Measurements from ENCODE around the gene RAB36.
A peak's percentile ranks its signal among the peaks of the same experiment; 100 is the strongest.

Gene RAB36

GRCh38 chr22:23158516-23159290, 13.4 kb downstream of the RAB36 start:
- DNase-seq (ENCODE audit: low spot score): no peak

DNA sequence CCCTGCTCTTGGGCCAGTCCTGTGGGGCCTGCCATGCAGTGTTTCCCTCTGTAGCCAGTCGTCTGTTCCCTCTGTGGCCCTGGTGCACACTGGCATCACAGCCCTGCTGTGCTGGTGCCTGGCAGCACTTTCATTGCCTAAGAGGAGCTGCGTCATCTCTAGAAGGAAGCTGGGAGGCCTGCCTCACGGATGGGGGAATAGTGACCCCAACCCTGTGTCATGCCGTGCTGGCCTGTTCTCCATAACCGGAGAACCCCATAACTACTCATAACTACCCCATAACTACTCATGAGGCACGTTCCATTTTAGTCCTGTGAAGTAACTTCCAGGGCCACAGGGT, 14.0 kb downstream of the RAB36 start:
- no peak for DNase-seq (ENCODE audit: low spot score)

GRCh38 chr22:23161029-23161428, 15.8 kb downstream of the RAB36 start:
- DNase-seq (ENCODE audit: low spot score): no peak

- DNase-seq (ENCODE audit: low spot score): no peak
Measured at GRCh38 chr22:23161574-23161973, 16.3 kb downstream of the RAB36 start.

DNA sequence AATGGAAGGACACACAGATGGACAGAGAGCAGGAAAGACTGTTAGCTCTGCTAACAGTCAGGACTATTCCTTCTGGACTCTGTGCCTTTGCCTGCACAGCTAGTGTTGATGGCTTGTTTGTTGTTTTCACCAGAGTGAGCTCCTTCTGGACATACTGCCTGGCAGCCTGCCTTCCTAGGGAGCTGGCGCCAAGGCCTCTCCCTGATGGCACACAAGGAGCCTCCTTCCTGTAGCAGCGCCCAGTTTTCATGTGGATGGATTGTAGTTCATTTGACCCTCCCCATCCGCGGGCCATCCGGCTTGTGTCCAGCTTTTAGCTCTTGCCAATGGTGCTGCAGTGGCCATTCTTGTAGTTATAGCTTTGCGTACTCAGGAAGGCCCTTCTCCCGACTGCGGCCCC, 18.4 kb downstream of the RAB36 start:
- no peak for DNase-seq (ENCODE audit: low spot score)

GRCh38 chr22:23164091-23164490, 18.8 kb downstream of the RAB36 start:
- DNase-seq (ENCODE audit: low spot score): no peak

DNA sequence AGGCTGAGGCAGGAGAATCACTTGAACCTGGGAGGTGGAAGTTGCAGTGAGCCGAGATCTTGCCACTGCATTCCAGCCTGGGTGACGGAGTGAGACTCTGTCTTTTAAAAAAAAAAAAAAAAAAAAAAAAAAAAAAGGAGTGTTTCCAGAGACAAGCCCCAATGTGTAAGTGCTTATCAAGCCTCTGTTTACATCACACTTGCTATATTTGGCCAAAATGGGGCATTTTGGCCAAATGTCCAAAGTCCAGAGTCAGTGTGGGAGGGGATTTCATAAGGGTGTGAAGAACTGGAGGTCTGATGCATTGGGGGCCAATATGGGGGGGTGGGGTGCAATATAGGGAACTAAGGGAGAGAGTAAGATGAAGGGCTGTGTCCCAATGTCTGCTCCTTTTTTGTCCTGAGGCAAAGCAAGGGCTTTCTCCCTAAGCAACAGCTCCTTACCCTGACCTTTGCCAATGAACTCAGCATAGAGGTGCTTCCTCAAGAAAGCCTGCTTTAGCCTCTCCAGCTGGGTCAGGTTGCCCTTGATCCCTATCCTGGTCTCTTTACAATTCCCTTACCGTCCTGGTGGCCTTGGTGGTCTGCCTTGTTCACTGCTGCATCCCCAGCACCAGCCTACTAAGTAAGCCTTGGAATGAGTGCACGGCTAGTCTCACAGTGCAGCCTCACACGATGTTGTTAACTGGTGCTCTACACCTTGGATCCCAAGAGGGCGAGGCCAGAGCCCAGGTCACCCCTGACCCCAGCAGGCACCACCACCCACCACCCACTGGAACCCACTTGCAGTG, 21.0 kb downstream of the RAB36 start:
- no peak for DNase-seq (ENCODE audit: low spot score)

DNA sequence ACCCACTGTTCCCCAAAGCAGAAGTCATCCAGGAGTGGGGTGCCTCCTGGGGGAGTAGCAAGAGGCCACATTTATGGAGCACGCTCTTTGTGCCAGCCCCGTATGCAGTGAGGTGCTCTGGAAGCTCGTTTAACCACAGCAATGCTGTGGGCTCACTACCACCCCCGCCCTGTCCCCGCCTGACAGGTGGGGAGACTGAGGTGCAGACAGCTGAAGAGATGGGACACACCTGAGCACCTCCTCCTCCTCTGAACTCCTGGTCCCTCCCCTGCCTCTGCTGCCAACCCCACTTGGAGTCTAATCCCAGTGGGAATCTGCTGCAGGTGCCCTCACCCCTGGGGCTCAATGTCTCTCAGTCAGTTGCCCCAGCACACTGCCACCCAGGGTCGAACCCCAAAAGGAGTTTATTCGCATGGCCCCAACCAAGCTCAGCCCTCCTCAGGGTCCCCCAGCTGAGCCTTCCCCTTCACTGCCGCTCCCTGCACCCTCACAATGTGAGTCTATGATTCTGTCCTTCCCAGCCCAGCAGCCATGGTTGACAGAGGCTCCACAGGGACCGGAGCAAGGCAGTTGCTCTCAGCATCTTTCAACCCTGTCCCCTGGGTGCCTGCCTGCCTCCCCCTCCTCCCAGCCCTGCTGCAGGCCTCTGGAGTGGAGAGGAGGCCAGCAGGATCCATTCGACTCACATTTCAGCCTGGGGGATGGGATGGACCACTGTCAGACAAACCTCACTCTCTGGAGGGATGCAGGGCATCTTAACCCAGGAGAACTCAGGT, 21.8 kb downstream of the RAB36 start:
- DNase-seq (ENCODE audit: low spot score): no peak

DNA sequence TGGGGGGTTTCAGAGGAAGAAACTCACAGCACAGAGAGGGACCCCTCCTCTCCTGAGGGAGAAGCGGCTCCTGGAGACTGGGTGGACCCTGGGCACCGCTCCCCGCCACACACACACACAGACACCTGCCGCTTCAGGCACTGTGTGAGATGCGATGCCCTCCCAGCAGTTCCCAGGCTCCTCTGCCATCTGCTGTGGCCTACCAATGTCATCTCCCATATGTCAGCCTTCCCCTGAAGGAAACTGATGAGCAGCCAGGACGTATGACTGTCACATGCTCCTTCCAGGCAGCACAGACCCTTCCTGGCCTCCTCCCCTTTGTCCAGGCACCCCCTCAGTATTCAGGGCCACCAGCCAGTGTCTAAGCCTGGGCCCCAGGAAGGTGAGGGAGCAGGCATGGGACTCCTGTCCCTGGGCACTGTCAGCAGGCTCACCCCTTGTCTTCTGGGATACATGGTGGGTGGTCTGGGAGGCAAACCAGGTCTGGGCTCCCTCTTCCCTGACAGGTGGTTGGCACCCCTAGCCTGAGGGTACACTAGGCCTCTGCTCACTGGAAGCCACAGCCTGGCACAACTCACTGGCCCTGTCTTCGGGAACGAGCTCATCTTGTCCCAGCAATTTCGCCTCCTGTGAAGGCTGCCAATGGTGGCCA, 23.2 kb downstream of the RAB36 start:
- DNase-seq (ENCODE audit: low spot score): no peak

DNA sequence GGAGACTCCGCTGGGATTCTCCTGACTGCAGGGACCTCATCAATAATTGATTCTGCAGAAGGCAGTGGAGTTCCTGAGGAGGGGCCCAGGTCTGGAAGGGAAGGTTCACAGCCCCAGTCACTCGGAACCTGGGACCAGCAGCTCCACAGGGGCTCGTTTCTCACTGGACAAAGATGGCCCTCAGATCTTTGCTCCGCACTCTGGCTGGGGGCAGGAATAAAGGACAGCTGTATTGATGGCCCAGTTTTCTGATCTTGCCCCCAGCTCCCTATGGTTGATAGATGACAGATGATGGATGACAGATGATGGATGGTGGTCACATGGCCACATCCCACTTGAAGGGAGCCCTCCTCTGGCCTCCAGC, 23.7 kb downstream of the RAB36 start:
- DNase-seq (ENCODE audit: low spot score): no peak

GRCh38 chr22:23175817-23176644, 30.8 kb downstream of the RAB36 start:
- DNase-seq (ENCODE audit: low spot score): no peak

DNA sequence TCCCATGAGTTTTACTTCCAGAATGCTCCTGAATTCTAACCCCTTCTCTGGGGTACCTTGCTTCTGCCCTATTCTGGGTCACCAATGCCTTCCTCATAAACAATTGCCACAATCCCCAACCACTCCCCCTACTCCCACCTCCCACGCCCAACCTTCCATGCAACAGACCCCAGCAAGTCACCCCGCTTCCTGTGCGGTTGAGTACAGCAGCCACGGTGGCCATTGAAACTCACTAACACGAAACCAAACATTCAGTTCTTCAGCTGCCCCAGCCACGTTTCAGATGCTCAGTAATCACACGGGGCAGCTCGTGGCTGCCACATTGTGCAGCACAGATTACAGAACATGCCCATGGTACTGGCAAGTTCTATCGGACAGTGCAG, 31.4 kb downstream of the RAB36 start:
- DNase-seq (ENCODE audit: low spot score): no peak

DNA sequence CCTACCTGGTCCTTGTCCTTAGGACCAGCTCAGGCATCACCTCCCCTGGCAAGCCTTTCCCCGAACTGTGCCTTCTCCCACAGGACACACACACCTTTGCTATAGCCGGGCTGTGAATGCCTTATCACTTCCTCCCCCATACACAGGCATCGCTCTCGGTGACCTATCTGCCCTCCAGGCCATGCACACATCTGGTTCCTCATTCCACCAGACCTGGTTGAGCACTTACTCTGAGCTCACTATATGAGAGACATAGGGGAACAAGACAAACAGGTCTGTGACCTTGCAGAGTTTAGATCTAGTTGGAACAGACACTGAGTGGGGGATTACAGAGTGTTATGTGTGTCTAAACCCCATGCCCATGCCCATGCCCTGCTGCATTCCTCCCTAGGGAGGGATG, 31.9 kb downstream of the RAB36 start:
- DNase-seq (ENCODE audit: low spot score): no peak

- peak; percentile 89 for DNase-seq (ENCODE audit: low spot score)
Measured at GRCh38 chr22:23178512-23179254, 33.4 kb downstream of the RAB36 start.

- no peak for DNase-seq (ENCODE audit: low spot score)
Measured at GRCh38 chr22:23179381-23180299, 34.4 kb downstream of the RAB36 start.

DNA sequence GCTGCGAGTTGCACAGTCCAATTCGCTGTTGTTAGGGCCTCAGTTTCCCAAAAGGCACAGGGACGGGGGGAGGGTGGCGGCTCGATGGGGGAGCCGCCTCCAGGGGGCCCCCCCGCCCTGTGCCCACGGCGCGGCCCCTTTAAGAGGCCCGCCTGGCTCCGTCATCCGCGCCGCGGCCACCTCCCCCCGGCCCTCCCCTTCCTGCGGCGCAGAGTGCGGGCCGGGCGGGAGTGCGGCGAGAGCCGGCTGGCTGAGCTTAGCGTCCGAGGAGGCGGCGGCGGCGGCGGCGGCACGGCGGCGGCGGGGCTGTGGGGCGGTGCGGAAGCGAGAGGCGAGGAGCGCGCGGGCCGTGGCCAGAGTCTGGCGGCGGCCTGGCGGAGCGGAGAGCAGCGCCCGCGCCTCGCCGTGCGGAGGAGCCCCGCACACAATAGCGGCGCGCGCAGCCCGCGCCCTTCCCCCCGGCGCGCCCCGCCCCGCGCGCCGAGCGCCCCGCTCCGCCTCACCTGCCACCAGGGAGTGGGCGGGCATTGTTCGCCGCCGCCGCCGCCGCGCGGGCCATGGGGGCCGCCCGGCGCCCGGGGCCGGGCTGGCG, 35.1 kb downstream of the RAB36 start, which contains the start of gene BCR:
Gene BCR (plus strand): TSS at position 209 of the 592 bp plus-strand sequence. CDS start 452 bp downstream, outside the sequence.
- DNase-seq (ENCODE audit: low spot score): peak; percentile 91

- DNase-seq (ENCODE audit: low spot score): peak; percentile 60
Measured at GRCh38 chr22:23180893-23181720, 35.8 kb downstream of the RAB36 start.

DNA sequence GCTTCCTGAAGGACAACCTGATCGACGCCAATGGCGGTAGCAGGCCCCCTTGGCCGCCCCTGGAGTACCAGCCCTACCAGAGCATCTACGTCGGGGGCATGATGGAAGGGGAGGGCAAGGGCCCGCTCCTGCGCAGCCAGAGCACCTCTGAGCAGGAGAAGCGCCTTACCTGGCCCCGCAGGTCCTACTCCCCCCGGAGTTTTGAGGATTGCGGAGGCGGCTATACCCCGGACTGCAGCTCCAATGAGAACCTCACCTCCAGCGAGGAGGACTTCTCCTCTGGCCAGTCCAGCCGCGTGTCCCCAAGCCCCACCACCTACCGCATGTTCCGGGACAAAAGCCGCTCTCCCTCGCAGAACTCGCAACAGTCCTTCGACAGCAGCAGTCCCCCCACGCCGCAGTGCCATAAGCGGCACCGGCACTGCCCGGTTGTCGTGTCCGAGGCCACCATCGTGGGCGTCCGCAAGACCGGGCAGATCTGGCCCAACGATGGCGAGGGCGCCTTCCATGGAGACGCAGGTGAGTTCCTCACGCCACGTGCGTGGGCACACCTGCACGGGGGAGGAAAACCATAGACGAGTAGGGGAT, 36.5 kb downstream of the RAB36 start:
- DNase-seq (ENCODE audit: low spot score): no peak
